PFSK-1 (cell line): Measurements from ENCODE around the gene PATL2.

Experiments
- POLR2AphosphoS5 ChIP-seq: IDR thresholded peaks from 2 replicates; pipeline ENCODE4 v1.6.1; 2012; ENCODE audit warnings: low read depth, mild to moderate bottlenecking, control low read depth, low read length, moderate library complexity
- REST ChIP-seq, 2 experiments: IDR thresholded peaks; 2 replicates each; pipeline versions ENCODE4 v1.6.1 to v1.8.0; 2011 to 2012; ENCODE audit warnings: low read depth in 2 of 2, low read length in 2 of 2, control low read depth in 1 of 2, inconsistent platforms in 1 of 2, mild to moderate bottlenecking in 1 of 2, moderate library complexity in 1 of 2; ENCODE audit not compliant: insufficient read depth in 1 of 2
- SIN3A ChIP-seq: IDR thresholded peaks from 2 replicates; pipeline ENCODE4 v1.6.1; 2012; ENCODE audit warnings: mild to moderate bottlenecking, low read length, moderate library complexity, borderline replicate concordance; ENCODE audit not compliant: insufficient read depth
- TAF1 ChIP-seq: IDR thresholded peaks from 2 replicates; pipeline ENCODE4 v1.6.1; 2012; ENCODE audit warnings: low read length, control low read depth, borderline replicate concordance; ENCODE audit not compliant: insufficient read depth

GRCh38 chr15:44705986-44706385, 5.1 kb downstream of the PATL2 start:
- TF ChIP-seq POLR2AphosphoS5 (no peak), SIN3A (no peak), REST (IDR thresholded peaks at IDR 0.05; ENCODE audit: insufficient read depth in 1 of 2, low read depth in 2 of 2, low read length in 2 of 2) (no peak), TAF1 (no peak)
